Activated CD8-positive, alpha-beta memory T cell treated with anti-CD3 and anti-CD28 coated beads, Interleukin-2, amount 50 U/mL, for 24 hours (primary cell): ENCODE data around the gene CBFA2T2.
"Not testable (repeated sequence)": the region's sequence is repeated elsewhere in the genome, so short reads cannot be mapped to it uniquely, and the experiment has no call there.

Experiments used
- DNase-seq: peaks from one replicate; pipeline ENCODE4 v3.0.0-alpha.2; 2020; ENCODE audit errors: extremely low read depth

Gene CBFA2T2

GRCh38 chr20:33490023-33490933 lies at the start of gene CBFA2T2:
CBFA2T2 (plus strand) TSS chr20:33490096; CDS start chr20:33490268, 172 bp downstream.
- peak; percentile 2 for DNase-seq

- not testable (repeated sequence) for DNase-seq
These were observed 49.3 kb upstream of the CBFA2T2 start for GRCh38 chr20:33440562-33440961.

GRCh38 chr20:33441142-33441955 lies 48.5 kb upstream of the CBFA2T2 start:
- DNase-seq = no peak

- DNase-seq = no peak
These were observed 47.5 kb upstream of the CBFA2T2 start for GRCh38 chr20:33442136-33443005.

- no peak for DNase-seq
These were observed 46.8 kb upstream of the CBFA2T2 start for GRCh38 chr20:33443006-33443511.

- DNase-seq = peak; percentile 67
These were observed 46.2 kb upstream of the CBFA2T2 start, which contains the start of gene SNTA1 for GRCh38 chr20:33443512-33444239. SNTA1 (minus strand) TSS chr20:33443763; CDS start chr20:33443620, 143 bp downstream.

GRCh38 chr20:33444797-33445560 lies 44.9 kb upstream of the CBFA2T2 start:
- no peak for DNase-seq

- DNase-seq = no peak
These were observed 43.8 kb upstream of the CBFA2T2 start for GRCh38 chr20:33445881-33446625.

- no peak for DNase-seq
These were observed 39.0 kb upstream of the CBFA2T2 start for GRCh38 chr20:33450867-33451266.

- peak; percentile 49 for DNase-seq
These were observed 32.8 kb upstream of the CBFA2T2 start for GRCh38 chr20:33456916-33457642.

GRCh38 chr20:33459599-33459998 lies 30.3 kb upstream of the CBFA2T2 start:
- DNase-seq = no peak

GRCh38 chr20:33460711-33461110 lies 29.2 kb upstream of the CBFA2T2 start:
- no peak for DNase-seq

GRCh38 chr20:33463332-33464101 lies 26.4 kb upstream of the CBFA2T2 start:
- no peak for DNase-seq

GRCh38 chr20:33464759-33465158 lies 25.1 kb upstream of the CBFA2T2 start:
- DNase-seq = not testable (repeated sequence)

GRCh38 chr20:33465481-33466302 lies 24.2 kb upstream of the CBFA2T2 start:
- no peak for DNase-seq

- no peak for DNase-seq
These were observed 23.6 kb upstream of the CBFA2T2 start for GRCh38 chr20:33466303-33466646.

GRCh38 chr20:33470457-33470856 lies 19.4 kb upstream of the CBFA2T2 start:
- DNase-seq = no peak
